GM23338 (cell line): ENCODE data around the gene GRM5.

Experiments
- CREB1 ChIP-seq: fragments of 250-450 bp; sonication (Bioruptor Pico); IDR thresholded peaks from 2 replicates; pipeline ENCODE4 v1.5.0; 2020; ENCODE audit warnings: low read depth, mild to moderate bottlenecking, moderate library complexity
- CTCF ChIP-seq, 2 experiments: fragments of 200-600 bp in 1 of 2; sonication (generic) in 1 of 2; conservative IDR thresholded peaks; 2 replicates each; pipeline versions ENCODE4 v1.5.1 to v1.6.1; 2016 to 2017; ENCODE audit warnings: antibody characterized with exemption in 2 of 2, low read depth in 2 of 2, mild to moderate bottlenecking in 2 of 2, moderate library complexity in 1 of 2
- ETS1 ChIP-seq: IDR thresholded peaks from 2 replicates; pipeline ENCODE4 v1.6.1; 2016; ENCODE audit warnings: antibody characterized with exemption
- EZH2 ChIP-seq: fragments of 200-600 bp; sonication (generic); IDR thresholded peaks from one replicate; pipeline ENCODE4 v1.8.0; 2017; ENCODE audit warnings: antibody characterized with exemption, mild to moderate bottlenecking, low read depth; ENCODE audit not compliant: unreplicated experiment
- EZH2phosphoT487 ChIP-seq: fragments of 200-600 bp; sonication (generic); IDR thresholded peaks from one replicate; pipeline ENCODE4 v1.8.1; 2018; ENCODE audit warnings: antibody characterized with exemption; ENCODE audit not compliant: unreplicated experiment
- JUNB ChIP-seq: IDR thresholded peaks from one replicate; pipeline ENCODE4 v1.6.1; 2016; ENCODE audit warnings: antibody characterized with exemption; ENCODE audit not compliant: unreplicated experiment
- POLR2AphosphoS5 ChIP-seq: IDR thresholded peaks from 2 replicates; pipeline ENCODE4 v1.6.1; 2016; ENCODE audit warnings: antibody characterized with exemption, low read depth
- ZNF114 ChIP-seq: fragments of 250-450 bp; sonication (Bioruptor Pico); IDR thresholded peaks from 2 replicates; pipeline ENCODE4 v1.5.0; 2020; ENCODE audit warnings: mild to moderate bottlenecking, moderate library complexity
- ZNF331 ChIP-seq: fragments of 250-450 bp; sonication (Bioruptor Pico); IDR thresholded peaks from 2 replicates; pipeline ENCODE4 v1.5.0; 2020; ENCODE audit warnings: low read depth, mild to moderate bottlenecking, moderate library complexity
- TF ChIP-seq, protein P1 (sequence below): IDR thresholded peaks from one replicate; pipeline ENCODE4 v1.6.1; 2018; ENCODE audit warnings: antibody characterized with exemption; ENCODE audit not compliant: unreplicated experiment

DNA sequence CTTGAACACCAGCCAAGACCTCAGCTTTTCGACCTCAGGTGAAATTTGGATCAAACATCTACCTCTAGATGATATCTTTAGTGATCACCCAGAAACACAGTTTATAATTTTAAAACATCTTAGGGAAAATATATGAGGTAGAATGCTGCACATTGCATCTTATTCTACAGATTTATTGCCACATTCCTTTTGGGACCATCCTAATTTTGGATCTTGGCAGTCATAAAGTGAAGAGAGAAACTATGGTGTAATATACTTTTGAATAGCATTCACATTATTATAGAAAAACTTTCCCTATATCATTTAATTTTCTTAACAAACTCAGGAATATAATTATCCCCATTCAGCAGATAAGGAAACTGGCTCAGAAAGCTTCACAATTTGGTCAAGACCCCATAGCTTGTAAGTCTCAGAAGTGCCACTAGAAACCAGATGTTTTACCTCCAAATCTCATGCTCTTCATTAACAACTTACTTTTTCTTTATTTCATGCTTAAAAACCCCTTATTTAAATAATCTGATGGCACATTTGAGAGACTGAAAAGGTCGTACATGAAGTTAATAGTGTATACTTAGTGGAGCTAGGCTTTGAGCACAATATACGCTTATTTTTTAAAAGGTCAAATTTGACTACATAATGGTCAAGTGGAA, 529.0 kb downstream of the GRM5 start:
- no peak for TF ChIP-seq CTCF (conservative IDR thresholded peaks at IDR 0.05; ENCODE audit: low read depth in 2 of 2)
- no peak for TF ChIP-seq POLR2AphosphoS5
- no peak for TF ChIP-seq JUNB
- no peak for TF ChIP-seq EZH2
- TF ChIP-seq, protein P1, sequence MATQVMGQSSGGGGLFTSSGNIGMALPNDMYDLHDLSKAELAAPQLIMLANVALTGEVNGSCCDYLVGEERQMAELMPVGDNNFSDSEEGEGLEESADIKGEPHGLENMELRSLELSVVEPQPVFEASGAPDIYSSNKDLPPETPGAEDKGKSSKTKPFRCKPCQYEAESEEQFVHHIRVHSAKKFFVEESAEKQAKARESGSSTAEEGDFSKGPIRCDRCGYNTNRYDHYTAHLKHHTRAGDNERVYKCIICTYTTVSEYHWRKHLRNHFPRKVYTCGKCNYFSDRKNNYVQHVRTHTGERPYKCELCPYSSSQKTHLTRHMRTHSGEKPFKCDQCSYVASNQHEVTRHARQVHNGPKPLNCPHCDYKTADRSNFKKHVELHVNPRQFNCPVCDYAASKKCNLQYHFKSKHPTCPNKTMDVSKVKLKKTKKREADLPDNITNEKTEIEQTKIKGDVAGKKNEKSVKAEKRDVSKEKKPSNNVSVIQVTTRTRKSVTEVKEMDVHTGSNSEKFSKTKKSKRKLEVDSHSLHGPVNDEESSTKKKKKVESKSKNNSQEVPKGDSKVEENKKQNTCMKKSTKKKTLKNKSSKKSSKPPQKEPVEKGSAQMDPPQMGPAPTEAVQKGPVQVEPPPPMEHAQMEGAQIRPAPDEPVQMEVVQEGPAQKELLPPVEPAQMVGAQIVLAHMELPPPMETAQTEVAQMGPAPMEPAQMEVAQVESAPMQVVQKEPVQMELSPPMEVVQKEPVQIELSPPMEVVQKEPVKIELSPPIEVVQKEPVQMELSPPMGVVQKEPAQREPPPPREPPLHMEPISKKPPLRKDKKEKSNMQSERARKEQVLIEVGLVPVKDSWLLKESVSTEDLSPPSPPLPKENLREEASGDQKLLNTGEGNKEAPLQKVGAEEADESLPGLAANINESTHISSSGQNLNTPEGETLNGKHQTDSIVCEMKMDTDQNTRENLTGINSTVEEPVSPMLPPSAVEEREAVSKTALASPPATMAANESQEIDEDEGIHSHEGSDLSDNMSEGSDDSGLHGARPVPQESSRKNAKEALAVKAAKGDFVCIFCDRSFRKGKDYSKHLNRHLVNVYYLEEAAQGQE, result no peak
- TF ChIP-seq ETS1, result no peak
- TF ChIP-seq EZH2phosphoT487, result no peak
- TF ChIP-seq CREB1 (CRISPR knock-in tag), result no peak
- no peak for TF ChIP-seq ZNF114 (CRISPR knock-in tag)
- no peak for TF ChIP-seq ZNF331 (CRISPR knock-in tag)
